Activated T-cell treated with anti-CD3 and anti-CD28 coated beads, Interleukin-2, amount 50 U/mL, for 1 hour (primary cell): Measurements from ENCODE around the gene SNRPD3.
"Not testable (repeated sequence)": the region's sequence is repeated elsewhere in the genome, so short reads cannot be mapped to it uniquely, and the experiment has no call there.

Experiments used
- DNase-seq: peaks from one replicate; pipeline ENCODE4 v3.0.0-alpha.2; 2020

Gene SNRPD3

DNA sequence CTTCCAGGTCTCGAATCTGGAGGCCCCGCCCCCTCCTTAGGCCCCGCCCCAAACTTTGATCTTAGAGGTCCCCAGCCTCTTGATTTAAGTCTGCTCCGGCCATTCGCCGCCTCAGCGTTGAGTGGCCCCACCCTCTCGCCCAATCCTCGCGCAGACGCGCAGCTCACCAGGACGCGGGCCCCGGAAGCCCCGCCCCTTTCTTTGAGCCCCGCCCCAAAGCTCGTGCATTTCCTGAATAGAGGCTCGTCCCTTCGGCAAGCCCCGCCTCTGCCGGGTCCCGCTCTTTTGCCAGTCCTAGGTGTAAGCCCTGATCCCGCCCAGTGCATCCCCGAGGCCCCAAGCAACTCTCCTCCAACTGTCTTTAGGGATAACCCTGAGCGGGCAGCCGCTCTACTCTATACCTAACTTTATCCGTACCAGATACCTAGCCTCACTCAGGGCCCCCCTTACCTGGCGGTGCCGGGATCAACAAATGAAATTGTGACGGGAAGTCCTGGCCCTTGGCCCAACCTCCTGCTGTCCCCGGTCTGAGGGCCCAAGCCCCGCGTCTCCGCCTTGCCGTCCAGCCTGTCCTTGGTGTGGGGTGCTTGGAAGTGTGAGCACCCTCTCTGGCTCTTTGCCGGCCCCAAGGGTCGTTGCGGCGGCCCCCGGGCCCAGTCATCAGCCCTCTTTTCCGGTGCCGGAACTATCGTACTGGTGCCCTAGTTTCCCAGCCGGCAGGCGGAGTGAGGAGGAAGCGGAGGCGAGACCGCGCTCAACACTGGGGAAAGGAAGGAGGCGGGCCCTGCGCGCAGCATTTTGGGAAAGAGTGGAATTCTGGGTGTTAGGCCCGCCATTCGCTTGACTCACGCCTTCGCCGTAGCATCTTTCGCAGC, at the start of gene SNRPD3:
SNRPD3 (plus strand) TSS at position 835 of the 875 bp plus-strand sequence. CDS start 1,676 bp downstream, outside the sequence.
- DNase-seq: peak; percentile 100

- DNase-seq: no peak
These were observed 48.9 kb upstream of the SNRPD3 start for GRCh38 chr22:24506802-24507438.

DNA sequence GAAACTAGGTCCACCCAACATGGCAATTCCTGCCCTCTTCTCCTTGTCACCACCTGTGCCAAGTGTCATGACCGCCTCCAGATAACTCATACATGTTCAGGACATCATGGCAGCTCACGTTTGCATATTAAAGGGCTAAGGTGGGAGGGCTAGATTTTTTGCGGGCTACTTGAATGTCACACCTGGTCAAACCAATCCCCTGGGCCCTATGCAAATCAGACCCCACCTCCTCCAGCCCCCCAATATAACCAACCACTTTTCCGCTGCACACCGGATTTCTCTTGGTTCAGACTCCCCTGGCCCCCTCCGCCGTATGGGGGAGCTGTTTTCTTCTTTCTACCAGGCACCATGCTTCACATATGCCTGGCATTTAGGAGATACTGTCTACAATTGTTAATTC, 48.1 kb upstream of the SNRPD3 start:
- DNase-seq: no peak

- no peak for DNase-seq
These were observed 44.9 kb upstream of the SNRPD3 start for GRCh38 chr22:24510637-24511625.

DNA sequence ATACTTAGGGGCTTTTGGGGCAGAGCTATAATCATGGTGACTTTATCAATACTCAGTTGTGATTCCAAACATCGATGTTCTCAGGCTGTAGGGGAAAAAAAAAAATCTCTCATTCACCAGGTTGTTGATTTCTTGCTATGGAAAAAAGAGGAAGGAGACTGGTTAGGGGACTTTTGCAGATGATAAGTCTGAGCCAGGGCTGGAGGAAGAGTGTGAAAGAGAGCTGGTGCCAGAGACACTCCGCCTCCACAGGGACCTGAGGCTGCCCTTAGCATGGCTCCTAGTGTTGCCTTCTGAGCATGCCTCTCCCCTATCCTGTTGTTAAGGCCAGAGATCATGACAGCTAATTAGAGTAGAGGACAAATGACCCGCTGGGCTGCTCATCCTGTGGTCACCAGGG, 43.8 kb upstream of the SNRPD3 start:
- no peak for DNase-seq

DNA sequence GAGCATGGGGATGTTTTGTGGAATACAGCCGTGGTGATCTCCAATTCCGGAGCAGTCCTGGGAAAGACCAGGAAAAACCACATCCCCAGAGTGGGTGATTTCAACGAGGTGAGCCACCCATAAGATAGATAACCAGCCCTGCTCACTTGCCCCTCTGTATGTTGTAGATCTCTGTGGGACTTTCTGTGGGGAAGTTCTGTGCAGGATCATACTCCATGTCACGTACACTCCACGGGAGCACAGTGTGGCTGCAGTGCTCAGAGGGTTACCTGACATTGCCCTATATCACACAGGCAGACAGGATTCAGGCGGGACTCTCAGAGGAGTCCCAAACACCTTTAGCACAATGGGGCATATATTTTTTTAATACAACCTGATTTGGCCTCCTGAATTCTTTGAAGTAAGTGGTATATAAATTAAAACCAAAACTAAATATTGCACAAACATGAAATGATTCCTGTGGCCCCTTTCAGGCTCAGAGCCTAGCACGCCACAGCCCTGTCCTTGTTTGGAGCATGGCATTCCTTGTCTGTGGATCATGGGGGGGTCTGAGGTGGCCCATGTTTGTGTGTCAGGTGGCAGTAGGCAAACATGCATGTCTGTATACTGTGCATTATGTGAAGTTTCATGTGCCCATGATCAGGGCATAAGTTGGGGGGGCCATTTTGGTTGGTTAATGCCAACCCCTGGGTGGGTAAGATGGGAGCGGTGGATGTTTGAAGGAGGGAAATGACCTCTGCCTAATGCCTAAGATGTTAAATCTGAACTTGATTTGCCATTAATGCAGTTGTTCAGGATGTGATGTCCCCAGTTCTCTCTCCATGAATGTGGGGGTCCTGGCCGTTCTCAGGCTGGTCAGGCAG, 42.2 kb upstream of the SNRPD3 start:
- DNase-seq: no peak

GRCh38 chr22:24514241-24515026, 41.4 kb upstream of the SNRPD3 start:
- no peak for DNase-seq

DNA sequence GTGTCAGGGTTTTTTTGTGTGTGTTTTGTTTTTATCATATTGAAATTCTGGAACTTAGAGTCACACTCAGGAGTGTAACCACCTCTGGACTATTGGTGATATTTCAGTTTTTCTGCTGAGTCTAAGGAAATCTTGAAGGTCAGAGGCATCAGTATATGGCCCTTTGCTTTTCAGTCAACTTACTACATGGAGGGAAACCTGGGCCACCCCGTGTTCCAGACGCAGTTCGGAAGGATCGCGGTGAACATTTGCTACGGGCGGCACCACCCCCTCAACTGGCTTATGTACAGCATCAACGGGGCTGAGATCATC, 40.8 kb upstream of the SNRPD3 start:
- DNase-seq: no peak

DNA sequence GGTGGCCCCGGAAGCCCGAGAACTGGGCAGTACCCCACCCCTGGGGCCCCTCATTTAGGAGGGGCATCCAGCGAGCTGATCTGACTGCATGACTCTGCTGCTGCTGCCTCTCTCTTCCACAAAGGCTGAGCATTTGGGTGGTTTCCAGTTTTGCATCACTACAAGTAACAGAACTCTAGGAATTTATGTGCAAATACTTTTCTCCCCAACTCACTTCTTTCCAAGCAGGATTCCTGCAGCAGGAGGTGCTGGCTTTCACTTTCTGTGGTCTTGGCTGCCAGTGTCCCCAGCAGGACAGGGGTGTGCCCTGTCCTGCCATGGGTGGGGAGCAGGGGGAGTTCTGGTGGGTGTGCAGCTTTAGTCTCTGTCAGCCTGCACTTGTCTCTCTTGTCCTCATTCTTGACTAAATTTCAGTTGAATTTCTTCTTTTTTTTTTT, 39.5 kb upstream of the SNRPD3 start:
- DNase-seq: no peak

- no peak for DNase-seq
These were observed 38.4 kb upstream of the SNRPD3 start for GRCh38 chr22:24517446-24517845.

DNA sequence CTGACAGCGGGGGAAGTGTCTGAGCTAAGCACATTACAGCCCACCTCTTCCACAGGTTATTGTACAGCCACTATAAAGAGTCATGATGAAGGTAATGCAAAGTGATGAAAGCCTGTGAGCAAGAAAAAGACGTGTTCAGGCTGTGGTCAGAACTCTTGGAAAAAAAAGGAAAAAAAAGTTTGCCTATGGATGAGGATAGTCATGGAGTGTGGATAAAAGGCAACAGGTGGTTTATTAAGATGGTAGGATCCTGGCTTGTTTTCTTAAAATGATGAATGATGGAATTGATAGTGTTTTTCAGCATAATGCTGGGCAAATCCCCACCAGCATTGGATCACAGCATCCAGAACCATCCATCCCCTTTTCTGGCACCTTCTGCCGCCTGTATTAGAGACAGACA, 37.6 kb upstream of the SNRPD3 start:
- DNase-seq: no peak

DNA sequence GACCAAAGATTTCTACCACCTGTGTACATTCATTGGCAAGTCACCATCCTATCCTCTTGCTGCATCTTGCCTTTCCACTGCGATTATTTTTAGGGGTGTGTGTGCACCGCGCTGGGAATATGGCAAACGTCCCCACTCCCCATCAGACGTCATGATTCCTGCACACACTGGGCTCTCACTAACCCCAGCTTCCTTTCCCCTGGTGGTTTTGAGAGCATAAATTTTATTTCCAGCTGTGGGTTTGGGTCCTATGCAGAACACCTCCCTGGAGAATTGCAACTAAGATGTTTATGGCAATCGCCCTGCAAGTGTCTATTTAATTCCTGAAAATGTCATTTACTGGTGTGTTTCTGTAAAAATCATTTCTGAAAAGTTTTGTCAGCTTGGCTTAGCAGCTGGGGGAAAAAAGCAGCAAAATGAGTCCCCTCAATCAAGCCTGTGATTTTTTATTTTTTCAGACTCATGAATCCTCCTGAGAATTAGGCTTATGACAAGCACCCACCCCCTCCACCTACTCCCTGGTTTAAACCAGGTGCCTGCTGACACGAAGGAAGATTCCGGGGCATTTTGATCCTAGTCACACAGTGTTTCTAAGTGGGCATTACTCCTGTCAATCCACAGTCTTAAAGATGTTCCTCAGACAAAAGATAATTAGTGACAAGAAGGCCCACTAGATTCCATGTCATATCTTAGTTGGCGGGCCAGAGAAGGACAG, 36.9 kb upstream of the SNRPD3 start:
- DNase-seq: no peak

- no peak for DNase-seq
These were observed 36.3 kb upstream of the SNRPD3 start for GRCh38 chr22:24519496-24519895.

- peak; percentile 29 for DNase-seq
These were observed 34.0 kb upstream of the SNRPD3 start for GRCh38 chr22:24521791-24522245.

DNA sequence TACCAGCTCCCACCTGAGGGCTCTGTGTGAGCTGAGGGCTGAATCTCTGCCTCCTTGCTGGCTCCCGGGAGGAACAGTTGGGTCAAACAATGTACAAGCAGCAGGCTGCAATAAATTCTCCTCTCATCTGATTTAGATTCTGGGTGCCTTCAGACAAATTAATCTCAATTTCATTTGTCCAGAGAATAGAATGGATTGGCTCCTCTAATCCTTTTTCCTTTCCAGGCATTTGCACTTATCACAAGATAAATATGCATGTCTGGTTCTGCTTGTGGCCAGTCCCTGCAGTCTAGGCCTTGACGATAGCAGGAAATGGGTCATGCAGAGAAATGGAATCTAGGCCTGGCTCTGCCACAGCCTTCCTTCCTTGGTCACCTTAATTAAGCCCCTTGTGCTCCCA, 31.9 kb upstream of the SNRPD3 start:
- DNase-seq: no peak

DNA sequence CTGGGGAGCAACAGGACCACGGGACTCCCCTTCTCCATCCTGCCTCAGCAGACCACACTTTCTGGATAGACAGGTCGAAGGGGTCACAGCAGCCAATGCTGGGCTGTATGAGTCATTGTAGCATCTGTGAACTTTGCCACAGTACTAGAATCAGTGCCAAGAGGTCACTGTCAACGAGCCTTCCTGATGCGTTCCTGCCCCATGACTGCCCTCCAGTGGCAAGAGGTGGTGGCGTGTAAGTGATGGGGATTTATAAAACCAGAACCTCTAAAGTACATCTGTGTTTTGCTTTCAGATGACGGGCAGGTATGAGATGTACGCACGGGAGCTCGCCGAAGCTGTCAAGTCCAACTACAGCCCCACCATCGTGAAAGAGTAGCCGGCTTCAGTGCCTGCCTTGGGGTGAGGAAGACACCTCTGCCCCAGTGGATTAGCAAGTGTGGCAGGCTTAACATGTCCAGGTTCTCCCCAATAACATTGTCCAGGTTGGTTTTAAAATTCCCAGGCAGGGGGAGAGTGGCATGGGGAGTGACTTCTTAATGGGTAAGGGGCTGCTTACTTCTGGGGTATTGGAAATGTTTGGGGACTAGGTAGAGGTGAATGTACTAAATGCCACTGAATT, 30.3 kb upstream of the SNRPD3 start:
- DNase-seq: peak; percentile 79

DNA sequence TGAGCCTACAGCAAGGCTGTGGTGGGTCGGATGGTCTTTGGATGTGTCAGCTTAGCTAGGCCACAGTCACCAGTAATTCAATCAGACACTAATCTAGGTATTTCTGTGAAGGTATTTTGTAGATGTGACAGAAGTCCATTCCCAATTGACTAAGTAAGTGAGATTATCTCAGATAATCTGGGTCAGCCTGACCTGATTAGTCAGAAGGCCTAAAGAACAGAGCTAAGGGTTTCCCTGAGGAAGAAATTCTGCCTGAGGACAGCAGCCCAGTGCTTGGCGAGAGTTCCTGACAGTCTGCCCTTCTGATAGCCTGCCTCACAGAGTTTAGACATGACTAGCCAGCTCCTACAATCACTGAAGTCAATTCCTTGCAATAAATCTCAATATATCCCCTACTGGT, 29.6 kb upstream of the SNRPD3 start:
- DNase-seq: no peak

DNA sequence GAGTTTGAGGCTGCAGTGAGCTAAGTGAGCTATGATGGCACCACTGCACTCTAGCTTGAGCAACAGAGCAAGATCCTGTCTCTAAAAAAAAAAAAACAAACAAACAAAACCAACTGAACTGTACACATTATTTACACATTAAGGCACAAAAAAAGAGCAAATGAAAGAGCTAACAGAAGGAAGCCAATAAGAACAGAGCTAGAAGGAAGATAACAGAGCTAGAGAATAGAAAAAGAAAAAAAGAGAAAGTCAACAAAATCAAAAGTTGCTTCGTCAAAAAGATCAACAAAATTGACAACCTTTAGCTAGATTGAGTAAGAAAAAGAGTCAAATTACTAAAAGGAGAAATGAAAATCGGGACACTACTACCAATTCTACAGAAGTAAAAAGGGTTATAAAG, 25.9 kb upstream of the SNRPD3 start:
- DNase-seq: no peak

- DNase-seq: not testable (repeated sequence)
These were observed 24.8 kb upstream of the SNRPD3 start for GRCh38 chr22:24530968-24531367.

DNA sequence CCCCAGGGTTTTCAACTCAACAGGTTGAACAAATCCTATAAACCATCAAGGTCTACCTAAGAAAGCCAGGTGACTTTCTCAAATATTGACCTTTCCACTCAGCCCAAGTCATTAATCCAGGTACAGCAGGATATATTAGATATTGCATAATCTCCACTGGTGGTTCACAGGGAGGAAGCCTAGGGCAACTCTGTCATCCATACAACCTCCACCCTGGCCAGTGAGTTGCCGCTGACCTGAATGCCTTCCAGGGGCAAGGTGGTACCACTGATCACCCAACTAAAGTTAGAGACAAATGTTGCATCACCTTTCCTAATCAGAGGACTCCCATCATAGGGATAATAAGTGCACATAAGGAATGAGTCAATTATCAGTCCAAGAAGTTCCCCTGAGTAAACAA, 23.7 kb upstream of the SNRPD3 start:
- DNase-seq: no peak
